ENCODE results near the gene UNC13A.

UNC13A gene

DNA sequence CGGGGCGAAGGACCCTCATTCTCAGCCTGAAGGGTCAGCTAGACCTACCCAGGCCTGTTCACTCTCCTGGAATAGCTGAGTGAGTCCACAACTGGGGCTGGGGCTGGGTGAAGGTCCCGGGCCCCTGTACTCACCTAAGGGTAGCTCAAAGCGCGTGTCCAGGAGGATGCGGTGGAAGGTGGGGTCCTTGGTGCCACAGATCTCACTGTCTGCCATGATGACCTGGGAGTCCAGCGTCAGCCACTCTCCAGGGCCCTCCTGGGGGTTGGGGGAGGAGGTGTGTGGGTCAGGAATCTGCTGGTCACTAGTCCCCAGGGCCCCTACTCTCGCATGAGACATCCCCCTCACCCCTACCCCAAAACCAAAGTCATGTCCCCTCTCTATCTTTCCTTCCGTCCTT, 18.7 kb downstream of the UNC13A start:
- no peak for DNase-seq (ENCODE audit: low read depth in 3 of 3)

DNA sequence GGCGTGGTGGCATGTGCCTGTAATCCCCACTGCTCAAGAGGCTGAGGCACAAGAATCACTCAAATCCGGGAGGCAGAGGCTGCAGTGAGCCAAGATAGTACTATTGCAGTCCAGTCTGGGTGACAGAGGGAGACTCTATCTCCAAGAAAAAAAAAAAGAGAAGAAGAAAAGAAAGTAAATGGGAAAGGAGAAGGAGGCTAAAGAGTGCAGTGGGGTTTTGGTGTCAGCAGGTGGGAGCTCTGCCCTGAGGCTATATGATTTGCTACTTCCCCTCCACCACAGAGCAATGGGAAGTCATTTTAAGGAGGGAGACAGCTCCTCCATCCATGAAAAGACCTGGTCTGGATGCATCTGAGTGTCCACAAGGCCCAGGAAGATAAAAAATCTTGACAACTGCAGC, 23.1 kb downstream of the UNC13A start:
- no peak for DNase-seq (ENCODE audit: low read depth in 3 of 3)

DNA sequence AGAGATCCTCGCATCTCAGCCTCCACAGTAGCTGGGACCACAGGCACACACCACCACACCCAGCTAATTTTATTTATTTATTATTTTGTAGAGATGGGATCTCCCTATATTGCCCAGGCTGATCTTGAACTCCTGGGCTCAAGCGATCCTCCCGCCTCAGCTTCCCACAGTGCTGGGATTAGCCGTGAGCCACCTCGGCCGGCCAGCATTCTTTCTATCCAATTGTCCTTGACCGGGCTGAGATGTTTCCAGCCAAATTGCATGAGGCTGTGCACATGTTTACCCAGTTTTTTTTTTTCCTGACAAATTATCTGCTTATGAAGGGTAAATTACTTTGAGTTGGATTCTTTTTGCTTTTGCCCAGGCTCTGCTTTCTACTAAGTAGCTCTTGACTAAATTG, 28.2 kb downstream of the UNC13A start:
- no peak for DNase-seq (ENCODE audit: low read depth in 3 of 3)

DNA sequence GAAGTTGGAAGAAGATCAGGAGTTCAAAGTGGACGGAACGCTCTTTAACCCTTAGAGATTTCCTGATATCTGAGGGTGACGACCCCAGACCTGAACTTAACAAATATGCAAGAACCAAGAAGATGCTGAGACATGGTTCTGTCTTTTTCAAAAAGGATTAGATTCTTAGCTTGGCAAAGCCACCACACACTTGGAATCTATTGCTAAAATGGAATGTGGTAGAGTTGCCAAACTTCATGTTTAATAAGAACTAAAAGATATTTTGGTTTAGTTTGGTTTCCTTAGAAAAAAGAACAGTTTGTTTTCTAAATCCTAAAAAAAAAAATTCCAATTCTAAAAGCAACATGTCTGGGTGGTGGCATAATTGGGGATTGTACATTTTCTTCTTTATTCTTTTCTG, 29.5 kb downstream of the UNC13A start:
- DNase-seq (ENCODE audit: low read depth in 3 of 3) = no peak

DNA sequence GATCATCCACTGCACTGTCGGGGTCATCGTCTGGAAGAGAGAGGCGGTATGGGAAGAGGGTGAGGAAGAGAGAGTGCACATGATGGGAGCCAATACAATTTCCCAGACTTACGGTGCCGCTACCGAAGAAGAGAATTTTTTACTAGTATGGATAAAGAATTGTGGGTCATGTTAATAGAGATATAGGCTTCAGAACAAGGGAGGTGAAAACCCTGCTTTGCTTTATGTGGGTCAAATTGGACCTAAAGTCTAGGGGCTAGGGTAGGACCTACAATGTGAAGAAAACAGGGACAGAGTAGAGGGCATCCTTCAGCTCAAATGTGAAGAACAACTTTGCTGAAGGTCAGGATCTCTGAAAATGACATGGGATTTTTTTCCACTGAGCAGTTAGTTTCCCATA, 29.9 kb downstream of the UNC13A start:
- no peak for DNase-seq (ENCODE audit: low read depth in 3 of 3)

DNA sequence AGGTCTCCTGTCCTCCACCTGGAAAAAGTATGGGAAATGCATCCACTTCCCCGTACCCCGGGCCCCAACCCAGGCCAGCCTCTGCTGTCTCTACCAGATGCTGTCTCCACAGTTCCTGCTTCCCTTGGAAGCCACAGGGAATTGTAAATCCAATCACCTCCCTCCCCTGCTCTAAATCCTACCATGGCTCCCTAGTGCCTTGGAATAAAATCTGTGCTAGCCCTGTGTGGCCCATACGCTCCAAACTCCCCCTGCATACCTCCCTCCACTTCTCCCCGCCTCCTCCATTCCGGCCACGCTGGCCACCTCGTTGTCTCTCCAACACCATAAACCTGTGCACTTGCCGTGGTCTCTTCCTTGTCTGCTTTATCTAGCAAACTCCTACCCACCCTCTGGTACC, 31.2 kb downstream of the UNC13A start:
- no peak for DNase-seq (ENCODE audit: low read depth in 3 of 3)

DNA sequence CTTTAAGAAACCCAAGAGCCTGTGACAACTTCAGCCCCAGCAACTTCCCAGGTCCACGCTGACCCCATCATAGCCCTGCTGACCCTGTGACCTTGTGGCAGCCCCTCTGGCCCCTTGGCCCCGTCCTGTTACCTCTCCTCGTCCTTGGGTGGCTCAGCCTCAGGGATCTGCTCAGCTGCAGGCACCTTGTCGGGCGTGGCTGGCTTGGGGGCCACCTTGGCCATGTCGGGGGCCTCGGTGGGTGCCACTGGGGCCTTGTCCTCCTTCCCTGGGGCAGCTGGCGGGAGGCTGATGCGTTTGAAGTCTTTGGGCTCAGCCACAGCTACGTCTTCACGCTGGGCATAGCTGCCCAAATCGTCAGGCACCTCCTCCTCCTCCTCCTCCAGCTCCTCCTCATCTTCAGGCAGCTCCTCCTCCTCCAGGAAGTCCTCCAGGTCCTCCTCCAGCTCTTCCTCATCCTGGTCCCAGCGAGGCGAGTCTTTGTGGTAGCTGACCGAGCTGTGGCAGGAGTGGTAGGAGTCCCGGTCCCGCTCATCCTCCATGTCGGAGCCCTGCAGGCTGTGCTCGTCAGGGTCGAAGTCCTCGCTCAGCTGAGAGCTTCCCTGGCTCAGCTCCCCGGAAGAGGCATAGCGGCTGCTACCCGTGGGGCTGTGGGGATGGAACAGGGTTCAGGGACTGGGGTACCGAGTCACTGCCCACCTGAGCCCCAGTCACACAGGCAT, 32.2 kb downstream of the UNC13A start:
- DNase-seq (ENCODE audit: low read depth in 3 of 3) = no peak

DNA sequence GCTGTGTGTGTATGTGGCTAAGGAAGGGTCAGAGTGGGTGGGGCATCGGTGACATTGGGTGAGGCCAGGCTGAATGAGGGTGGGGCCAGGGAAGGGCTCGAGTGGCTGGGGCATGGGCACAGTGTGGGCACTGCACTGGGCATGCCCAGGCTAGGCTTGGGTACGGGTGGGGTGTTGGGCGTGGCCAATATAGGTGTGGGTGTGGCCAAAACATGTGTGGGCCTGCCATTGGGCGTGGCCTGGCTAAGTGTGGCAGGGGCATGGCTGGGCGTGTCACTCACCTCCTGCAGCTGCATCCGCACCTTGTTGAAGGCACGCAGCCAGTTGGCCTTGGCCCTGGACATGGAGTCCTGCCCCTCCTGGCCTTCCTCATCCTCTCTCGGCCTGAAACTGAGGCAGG, 33.2 kb downstream of the UNC13A start:
- no peak for DNase-seq (ENCODE audit: low read depth in 3 of 3)

DNA sequence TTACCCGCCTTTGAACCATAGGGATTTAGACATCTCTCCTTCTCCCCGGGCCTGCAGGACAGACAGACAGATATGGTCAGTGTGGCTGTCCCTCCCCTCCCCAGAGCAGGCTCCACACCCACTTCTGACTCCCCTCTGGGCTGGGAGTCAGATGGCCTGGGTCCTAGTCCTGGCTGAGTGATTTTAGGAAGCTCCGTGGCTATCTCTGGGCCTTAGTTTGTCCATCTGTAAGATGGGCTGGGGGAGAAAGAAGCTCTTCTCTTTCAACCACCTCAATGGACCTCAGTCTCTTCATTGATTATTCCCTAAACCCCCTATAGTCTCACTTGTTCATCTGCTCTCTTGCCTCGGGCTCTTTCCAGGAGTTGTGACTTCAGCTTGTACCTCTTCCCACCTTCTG, 35.5 kb downstream of the UNC13A start:
- DNase-seq (ENCODE audit: low read depth in 3 of 3) = no peak

DNA sequence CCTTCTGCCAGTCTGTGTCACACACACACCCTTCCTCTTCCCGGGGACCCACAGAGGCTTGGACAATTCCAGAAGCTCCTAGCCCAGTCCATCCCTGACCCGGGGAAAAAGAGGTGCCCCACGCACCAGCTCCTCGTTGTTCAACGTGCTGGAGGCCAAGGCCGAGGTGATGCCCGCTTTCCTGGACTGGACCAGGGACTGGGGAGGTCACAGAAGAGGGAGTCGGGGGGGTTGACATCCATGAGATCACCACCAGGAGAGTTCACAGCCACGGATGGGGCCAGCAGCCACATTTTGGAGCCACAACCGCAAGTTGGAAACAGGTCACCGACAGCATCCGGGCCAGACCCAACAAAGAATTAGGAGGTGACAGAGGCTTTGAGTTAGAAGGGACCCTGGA, 39.4 kb downstream of the UNC13A start:
- DNase-seq (ENCODE audit: low read depth in 3 of 3) = no peak

DNA sequence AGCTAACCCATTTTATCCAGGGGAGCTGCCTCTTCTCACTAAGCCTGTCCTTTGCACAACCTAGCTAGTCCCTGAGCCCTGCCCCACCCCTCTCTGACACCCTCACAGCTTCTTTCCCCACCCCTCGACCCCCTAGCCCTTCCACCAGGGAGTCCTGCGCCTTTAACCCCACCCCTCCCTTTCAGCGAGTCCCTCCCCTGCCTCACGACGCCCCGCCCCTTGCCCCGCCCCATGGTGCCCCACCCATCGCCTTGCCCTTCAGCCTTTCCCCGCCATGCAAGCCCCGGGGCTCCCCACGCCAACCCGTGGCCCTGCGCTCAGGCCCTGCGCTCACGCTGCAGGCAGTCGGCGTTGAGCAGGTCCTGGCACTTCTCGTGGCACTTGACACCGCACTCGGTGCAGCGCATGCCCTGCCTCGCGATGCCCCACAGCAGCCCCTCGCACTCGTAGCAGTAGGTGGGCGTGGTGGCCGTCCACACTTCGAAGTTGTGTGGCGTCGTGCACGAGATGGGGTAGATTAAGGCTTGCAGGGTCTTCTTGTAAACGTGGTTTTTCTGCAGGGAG, 40.0 kb downstream of the UNC13A start:
- no peak for DNase-seq (ENCODE audit: low read depth in 3 of 3)

DNA sequence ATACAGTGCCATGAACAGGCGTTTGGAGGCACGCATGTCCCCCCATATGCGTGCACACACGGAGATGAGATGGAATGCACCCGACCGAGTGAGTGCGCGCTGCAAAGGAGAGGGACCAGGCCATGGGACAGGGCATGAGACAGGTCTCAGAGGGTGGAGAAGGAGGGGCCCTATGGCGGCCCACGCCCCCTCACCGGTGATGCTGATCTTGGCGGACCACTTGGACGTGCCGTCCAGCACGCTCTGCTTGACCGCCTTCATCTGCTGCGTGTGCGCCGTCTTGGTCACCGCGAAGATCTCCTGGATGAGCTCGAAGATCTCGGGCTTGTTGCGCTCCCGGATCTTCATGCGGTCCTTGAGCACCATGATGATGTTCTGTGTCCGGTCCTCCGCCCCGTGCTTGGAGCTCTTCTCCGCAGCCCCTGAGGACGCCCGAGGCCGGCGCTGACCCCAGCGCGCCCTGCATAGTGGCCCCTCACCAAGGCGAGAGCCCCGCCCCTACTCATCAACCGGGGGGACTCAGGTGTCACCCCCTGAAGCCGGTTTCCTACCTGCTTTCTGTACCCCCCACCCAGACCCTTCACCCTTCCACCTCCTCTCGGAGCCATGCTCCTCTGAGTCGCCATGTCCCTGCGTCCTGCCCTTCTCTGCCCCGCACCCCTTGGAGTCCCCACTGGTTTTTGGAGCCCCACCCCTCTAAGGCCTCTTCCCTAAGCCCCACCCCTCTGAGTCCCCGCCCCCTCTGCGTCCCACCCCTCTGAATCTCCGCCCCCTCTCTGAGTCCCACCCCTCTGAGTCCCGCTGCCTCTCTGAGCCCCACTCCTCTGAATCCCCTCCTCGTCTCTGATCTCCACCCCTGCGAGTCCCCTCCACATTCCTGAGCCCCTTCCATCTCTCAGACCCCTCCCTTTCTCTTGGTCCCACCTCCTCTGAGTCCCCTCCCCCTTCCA, 40.8 kb downstream of the UNC13A start:
- no peak for DNase-seq (ENCODE audit: low read depth in 3 of 3)

DNA sequence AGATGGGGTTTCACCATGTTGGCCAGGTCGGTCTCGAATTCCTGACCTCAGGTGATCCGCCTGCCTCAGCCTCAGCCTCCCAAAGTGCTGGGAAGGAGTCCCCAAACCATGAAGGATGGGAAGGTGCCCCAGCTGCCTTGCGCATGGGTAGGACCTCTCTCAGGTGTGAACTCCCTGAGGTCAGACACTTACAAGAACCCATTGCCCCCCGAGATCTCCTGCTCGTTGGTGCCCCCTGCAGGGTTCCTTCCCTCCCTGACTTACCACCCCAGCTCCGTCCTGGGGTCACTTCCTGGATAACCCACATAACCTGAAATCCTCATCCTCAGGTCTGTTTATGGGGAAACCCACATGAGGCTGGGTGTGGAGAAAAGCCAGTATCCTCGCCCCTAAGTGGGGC, 41.7 kb downstream of the UNC13A start:
- DNase-seq (ENCODE audit: low read depth in 3 of 3) = no peak

DNA sequence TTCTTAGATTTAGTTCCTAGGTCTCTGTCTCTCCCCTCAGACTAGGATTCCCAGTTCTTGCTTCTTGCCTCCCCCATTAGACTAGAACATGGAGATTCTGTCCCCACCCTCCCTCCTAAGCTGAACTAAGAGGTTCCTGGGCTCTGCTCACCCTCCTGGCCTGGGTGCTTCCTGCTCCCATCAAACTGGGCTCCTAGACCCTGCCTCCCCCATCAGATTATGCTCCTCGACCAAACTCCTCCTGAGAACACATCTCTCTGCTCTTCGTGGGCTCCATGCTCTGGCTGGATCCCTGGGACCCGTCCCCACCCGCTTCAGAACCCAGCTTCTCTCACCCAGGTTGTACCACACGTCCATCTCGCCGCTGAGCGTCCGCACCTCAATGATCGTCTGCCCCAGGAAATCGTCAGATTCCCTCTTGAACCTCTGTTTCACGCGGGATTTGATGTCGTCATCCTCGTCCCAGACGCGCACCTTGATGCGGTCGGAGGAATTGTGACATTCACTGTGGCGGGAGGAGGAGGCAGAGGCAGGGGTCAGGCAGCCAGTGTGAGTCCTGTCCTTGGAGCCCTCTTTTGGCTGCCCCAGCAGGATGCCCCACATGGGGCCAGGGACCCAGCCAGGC, 42.7 kb downstream of the UNC13A start:
- DNase-seq (ENCODE audit: low read depth in 3 of 3) = no peak

DNA sequence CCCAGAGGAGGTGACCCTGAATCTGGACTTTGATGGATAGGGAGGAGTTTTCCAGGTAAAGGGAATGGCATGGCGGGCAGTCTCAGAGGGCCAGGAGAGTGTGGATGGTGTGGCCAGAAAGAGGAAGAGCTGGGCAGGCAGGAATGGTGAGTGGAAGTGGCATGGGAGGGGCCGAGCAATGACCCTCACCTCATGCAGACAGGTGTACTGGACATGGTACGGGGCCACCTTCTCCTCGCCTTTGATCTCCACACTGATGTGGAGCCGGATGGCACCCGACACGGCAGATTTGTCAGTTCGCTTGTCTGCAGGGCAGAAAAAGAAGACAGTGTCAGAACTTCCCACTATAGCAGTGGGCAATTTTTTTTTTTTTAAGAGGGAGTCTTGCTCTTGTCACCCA, 45.5 kb downstream of the UNC13A start:
- DNase-seq (ENCODE audit: low read depth in 3 of 3) = no peak

DNA sequence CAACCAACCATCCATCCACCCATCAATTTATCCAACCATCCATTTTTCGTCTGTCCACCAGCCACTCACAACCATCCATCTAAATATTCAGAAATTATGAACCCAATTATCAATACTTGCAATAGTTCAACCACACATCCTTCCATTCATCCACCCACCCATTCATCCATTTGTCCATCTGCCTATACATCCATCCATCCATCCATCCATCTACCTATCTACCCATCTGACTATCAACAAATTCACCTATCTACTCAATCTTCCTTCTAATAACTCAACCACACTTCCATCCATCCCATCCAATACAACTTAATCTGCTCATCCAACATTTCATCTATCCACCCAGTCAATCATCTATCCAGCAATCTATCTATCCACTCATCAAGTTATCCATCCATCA, 46.3 kb downstream of the UNC13A start:
- no peak for DNase-seq (ENCODE audit: low read depth in 3 of 3)

DNA sequence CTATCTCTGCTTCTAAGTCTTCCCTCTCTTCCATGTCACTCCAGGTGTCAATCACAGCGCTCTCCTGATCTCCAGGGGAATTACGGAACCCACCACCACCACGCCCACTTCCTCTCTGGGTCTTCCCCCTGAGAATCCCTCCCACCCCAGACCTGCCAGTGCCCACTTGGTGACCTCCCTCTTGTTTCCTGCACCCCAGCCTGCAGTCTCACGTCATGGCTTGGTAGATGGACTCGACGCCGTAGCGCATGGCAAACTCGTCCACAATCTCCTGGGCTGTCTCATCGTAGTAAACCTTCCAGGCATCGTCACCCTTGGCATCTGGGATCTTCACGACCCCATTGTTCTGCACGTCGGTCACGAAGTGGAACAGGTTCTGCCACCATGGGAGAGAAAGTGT, 47.0 kb downstream of the UNC13A start:
- DNase-seq (ENCODE audit: low read depth in 3 of 3) = no peak

DNA sequence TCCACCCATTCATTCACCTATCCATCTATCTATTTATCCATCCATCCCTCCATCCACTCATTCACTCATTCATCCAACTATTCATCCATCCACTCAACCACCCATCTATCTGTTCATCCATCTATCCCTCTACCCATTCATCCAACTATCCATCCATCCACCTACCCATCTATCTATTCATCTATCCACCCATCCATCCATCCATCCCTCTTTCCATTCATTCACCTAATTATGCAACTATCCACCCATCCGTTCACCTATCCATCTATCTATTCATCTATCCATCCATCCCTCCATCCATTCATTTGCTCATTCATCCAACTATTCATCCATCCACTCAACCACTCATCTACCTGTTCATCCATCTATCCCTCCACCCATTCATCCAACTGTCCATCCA, 54.5 kb downstream of the UNC13A start:
- no peak for DNase-seq (ENCODE audit: low read depth in 3 of 3)

DNA sequence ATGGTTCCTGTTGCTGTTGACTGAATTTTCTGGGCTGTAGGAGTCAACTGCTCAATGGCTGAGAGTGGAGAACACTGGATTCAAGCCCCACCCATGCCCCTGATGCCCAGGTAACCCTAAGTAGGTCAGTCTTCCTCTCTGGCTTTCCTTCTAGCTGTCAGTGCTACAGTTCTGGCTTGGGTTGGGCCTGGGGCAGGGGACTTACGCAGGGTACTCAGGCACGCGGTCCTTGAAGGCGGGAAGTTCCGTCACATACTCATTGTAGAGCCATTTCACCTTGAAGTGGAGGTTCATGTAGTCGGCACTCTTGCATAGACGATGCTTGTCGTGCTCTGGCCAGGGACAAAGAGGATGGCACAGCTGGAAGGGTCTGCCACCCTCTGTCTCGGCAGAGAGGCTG, 55.6 kb downstream of the UNC13A start:
- DNase-seq (ENCODE audit: low read depth in 3 of 3) = no peak

DNA sequence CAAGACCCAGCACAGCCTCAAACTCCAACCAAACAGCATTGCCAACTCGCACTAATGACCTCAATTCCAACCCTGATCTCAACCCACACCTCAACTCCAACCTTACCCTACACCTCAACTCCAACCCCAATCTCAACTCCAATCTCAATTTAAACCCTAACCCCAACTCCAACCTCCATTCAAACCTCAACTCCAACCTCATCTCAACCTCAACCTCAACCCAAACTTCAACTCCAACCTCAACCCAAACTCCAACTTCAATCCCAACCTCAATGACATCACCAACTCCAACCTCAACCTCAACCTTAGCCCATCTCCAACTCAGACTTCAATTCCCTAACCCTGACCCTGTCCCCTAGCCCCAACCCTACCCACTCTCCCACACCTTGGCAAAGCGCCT, 58.4 kb downstream of the UNC13A start:
- no peak for DNase-seq (ENCODE audit: low read depth in 3 of 3)

DNA sequence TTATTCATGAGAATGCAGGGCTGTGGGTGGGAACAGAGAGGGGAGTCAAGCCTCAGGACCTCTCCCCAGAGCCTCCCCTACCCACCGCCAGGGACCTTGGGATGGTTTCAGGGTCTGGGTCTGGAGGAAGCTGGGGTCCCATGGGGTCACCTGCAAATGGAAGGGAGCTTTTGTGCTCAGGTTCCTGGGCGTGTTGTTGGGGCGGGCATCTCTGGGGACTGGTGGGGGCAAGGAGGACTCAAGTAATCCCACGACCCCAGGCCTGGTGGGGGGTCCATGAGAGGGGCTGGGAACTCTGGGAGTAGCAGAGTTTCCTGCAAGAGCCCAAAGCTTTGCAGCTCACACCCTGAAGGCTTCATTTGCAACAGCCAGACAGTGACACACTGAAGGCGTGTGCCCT, 60.2 kb downstream of the UNC13A start:
- no peak for DNase-seq (ENCODE audit: low read depth in 3 of 3)

DNA sequence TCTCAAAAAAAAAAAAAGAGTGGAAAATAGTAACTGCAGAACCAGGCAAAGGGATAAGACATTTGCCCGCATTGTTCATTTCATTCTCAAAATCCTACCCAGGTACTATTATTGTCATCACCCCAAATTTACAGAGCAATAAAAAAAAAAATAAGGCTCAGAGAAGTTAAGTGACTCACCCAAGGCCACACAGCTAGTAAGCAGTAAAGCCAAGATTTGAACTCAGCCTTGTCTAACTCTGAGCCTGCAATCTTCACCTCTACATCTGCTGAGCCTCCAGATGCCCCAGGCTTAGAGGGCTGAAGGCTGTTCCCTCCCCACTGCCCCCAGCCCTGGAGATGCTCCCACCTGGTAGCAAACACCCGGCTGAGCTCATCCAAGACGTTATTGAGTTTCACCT, 61.0 kb downstream of the UNC13A start:
- DNase-seq (ENCODE audit: low read depth in 3 of 3) = no peak
